SK-N-SH (cell line): Measurements from ENCODE around the gene PIGZ.

Experiments
- EZH2phosphoT487 ChIP-seq: fragments of 200-600 bp; sonication (generic); IDR thresholded peaks from 2 replicates; pipeline ENCODE4 v1.6.1; 2017; ENCODE audit warnings: low read depth, mixed run types, mild to moderate bottlenecking, antibody characterized with exemption, moderate library complexity, borderline replicate concordance
- MAX ChIP-seq: IDR thresholded peaks from 2 replicates; pipeline ENCODE4 v1.4.0; 2012; ENCODE audit warnings: low read depth
- SIN3A ChIP-seq: IDR thresholded peaks from 2 replicates; pipeline ENCODE4 v1.6.1; 2012; ENCODE audit warnings: low read depth, mild to moderate bottlenecking, low read length, moderate library complexity, borderline replicate concordance
- TF ChIP-seq, protein P1 (sequence below): fragments of 200-600 bp; sonication (generic); IDR thresholded peaks from 2 replicates; pipeline ENCODE4 v1.6.1; 2017; ENCODE audit warnings: antibody characterized with exemption, mild to moderate bottlenecking, moderate library complexity

DNA sequence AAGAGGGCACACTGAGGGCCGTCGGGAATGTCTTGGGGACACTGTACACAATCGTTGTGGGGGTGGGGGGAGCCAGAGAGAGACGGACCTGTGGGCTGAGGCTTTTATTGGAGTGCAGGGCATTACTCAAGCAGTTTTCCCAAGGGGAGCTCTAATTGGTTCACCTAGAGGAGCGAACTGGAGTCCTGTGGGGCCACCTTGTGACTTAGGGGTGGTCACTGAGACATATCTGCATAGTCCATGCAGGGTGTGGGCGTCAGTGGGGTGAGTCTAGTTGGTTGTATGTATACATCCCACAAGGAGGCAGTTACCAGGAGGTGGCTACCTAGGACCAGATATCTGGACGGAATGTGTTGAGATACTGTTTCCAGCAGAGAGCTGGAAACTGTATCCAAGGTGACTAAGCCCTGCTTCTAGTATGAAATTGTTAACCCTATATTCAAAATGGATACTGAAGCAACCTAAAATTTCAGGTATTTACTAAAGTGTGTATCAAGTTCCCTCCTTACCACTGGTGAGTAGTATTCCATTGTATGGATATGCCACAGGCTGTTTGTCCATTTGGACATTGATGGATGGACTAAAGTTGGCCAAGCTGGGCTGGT, 2.6 kb upstream of the PIGZ start:
- TF ChIP-seq MAX, result no peak
- TF ChIP-seq EZH2phosphoT487, result no peak
- TF ChIP-seq, protein P1, sequence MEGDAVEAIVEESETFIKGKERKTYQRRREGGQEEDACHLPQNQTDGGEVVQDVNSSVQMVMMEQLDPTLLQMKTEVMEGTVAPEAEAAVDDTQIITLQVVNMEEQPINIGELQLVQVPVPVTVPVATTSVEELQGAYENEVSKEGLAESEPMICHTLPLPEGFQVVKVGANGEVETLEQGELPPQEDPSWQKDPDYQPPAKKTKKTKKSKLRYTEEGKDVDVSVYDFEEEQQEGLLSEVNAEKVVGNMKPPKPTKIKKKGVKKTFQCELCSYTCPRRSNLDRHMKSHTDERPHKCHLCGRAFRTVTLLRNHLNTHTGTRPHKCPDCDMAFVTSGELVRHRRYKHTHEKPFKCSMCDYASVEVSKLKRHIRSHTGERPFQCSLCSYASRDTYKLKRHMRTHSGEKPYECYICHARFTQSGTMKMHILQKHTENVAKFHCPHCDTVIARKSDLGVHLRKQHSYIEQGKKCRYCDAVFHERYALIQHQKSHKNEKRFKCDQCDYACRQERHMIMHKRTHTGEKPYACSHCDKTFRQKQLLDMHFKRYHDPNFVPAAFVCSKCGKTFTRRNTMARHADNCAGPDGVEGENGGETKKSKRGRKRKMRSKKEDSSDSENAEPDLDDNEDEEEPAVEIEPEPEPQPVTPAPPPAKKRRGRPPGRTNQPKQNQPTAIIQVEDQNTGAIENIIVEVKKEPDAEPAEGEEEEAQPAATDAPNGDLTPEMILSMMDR, result no peak
- no peak for TF ChIP-seq SIN3A
